Mucosa of rectum (tissue), 2 donors: ENCODE results near the gene ENO2.
A peak's percentile ranks its signal among the peaks of the same experiment; 100 is the strongest.

ENCODE experiments used
- H3K27ac ChIP-seq, 2 donors: one replicate each; pipeline ENCODE4 v1.7.0; 2013; ENCODE audit warnings: inconsistent platforms in 2 of 2, low read depth in 2 of 2, low read length in 2 of 2
- H3K27me3 ChIP-seq, 2 donors: one replicate each; pipeline ENCODE4 v1.7.0; 2013; ENCODE audit warnings: low read length in 2 of 2; ENCODE audit not compliant: control insufficient read depth in 2 of 2, insufficient read depth in 2 of 2
- H3K36me3 ChIP-seq, 2 donors: one replicate each; pipeline ENCODE4 v1.7.0; 2013; ENCODE audit warnings: low read length in 2 of 2; ENCODE audit not compliant: control insufficient read depth in 2 of 2, insufficient read depth in 2 of 2
- H3K4me1 ChIP-seq, 2 donors: one replicate each; pipeline ENCODE4 v1.7.0; 2013; ENCODE audit warnings: low read length in 2 of 2, mild to moderate bottlenecking in 1 of 2; ENCODE audit not compliant: control insufficient read depth in 2 of 2, insufficient read depth in 2 of 2
- H3K4me3 ChIP-seq, 2 donors: one replicate each; pipeline ENCODE4 v1.7.0; 2013; ENCODE audit warnings: low read length in 2 of 2
- H3K9ac ChIP-seq, 2 donors: one replicate each; pipeline ENCODE4 v1.7.0; 2013; ENCODE audit warnings: low read length in 2 of 2, low read depth in 1 of 2, mild to moderate bottlenecking in 1 of 2
- H3K9me3 ChIP-seq, 2 donors: one replicate each; pipeline ENCODE4 v1.7.0; 2013; ENCODE audit warnings: low read length in 2 of 2; ENCODE audit not compliant: control insufficient read depth in 2 of 2
- donor health status: healthy.
- donor health status: Normal muscosa, but diverticular disease.

The ENO2 gene

GRCh38 chr12:6962285-6963015, 48.1 kb downstream of the ENO2 start:
- no peaks in the 10 kb centered on the region for H3K9me3 ChIP-seq
- no peaks in the 10 kb centered on the region for H3K27me3 ChIP-seq
- H3K9ac ChIP-seq = peak overlapping the region; percentile 89 to 99
- peaks cover 63 to 65% of the 10 kb centered on the region in 2 donors for H3K4me1 ChIP-seq
- H3K4me3 ChIP-seq = peak overlapping the region; percentile 72 to 91
- peak overlapping the region; percentile 98 to 99 for H3K27ac ChIP-seq
- H3K36me3 ChIP-seq = peaks cover 19 to 27% of the 10 kb centered on the region in 2 donors

DNA sequence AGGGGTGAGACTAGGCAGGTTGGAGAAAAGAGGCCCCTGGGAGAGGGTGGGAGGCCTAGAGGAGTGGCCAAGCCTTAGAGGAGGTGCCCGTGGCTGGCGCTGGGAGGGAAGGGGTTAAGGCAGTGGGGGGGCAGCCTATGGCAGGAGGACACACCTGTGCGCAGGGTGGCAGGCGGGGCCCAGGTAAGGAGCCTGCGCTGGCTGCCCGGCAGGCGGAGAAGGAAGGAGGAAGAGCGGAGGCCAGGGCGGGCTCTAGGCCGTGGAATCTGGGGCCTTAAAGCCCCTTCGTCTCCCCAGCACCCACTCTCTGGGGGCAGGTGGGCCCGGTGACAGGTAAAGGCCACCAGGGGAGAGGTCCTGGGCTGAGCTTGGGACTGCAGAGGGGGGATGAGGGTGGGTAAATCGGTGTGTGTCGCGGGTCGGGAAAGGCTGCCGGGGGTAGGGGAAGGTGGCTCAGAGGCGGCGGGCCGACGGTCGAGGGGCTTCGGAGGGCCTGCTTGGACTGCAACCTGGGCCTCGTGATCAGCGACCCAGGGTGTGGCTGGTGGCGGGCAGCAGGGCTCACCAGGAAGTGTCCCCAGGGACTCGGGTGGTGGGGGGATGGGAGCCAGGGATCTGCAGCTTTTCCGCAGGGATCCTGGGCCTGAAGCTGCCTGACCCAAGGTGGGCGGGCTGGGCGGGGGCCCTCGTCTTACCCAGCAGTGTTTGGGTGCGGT, 48.8 kb downstream of the ENO2 start:
- Histone ChIP-seq H3K9ac (peak overlapping the region; percentile 89 to 99), H3K4me3 (peak overlapping the region; percentile 72 to 91), H3K4me1 (peaks cover 61 to 63% of the 10 kb centered on the region in 2 donors), H3K27me3 (no peaks in the 10 kb centered on the region), H3K36me3 (peaks cover 26 to 29% of the 10 kb centered on the region in 2 donors), H3K27ac (peak overlapping the region; percentile 98 to 99), H3K9me3 (no peaks in the 10 kb centered on the region)

- Histone ChIP-seq H3K4me3 (peak overlapping the region; percentile 72 to 91), H3K27me3 (no peaks in the 10 kb centered on the region), H3K9me3 (no peaks in the 10 kb centered on the region), H3K27ac (peak overlapping the region; percentile 98 to 99), H3K9ac (peak overlapping the region; percentile 86 to 99), H3K4me1 (peaks cover 64 to 65% of the 10 kb centered on the region in 2 donors), H3K36me3 (peaks cover 33 to 34% of the 10 kb centered on the region in 2 donors)
Measured at GRCh38 chr12:6963791-6964413, 49.5 kb downstream of the ENO2 start.

- Histone ChIP-seq H3K27ac (peak overlapping the region; percentile 98 to 99), H3K36me3 (peaks cover 35% of the 10 kb centered on the region in 2 donors), H3K4me3 (peak overlapping the region; percentile 72 to 91), H3K27me3 (no peaks in the 10 kb centered on the region), H3K9me3 (no peaks in the 10 kb centered on the region), H3K9ac (peak overlapping the region; percentile 86 to 99), H3K4me1 (peaks cover 68% of the 10 kb centered on the region in 2 donors)
Measured at GRCh38 chr12:6964605-6965025, 50.2 kb downstream of the ENO2 start.

- Histone ChIP-seq H3K36me3 (peaks cover 35% of the 10 kb centered on the region in 2 donors), H3K9me3 (no peaks in the 10 kb centered on the region), H3K27ac (peak overlapping the region; percentile 98 to 99), H3K4me1 (peaks cover 63 to 68% of the 10 kb centered on the region in 2 donors), H3K4me3 (peak overlapping the region; percentile 72 to 91), H3K9ac (peak overlapping the region; percentile 86 to 99), H3K27me3 (no peaks in the 10 kb centered on the region)
Measured at GRCh38 chr12:6965026-6965661, 50.8 kb downstream of the ENO2 start.

GRCh38 chr12:6965714-6966113, 51.3 kb downstream of the ENO2 start:
- Histone ChIP-seq H3K4me3 (peak overlapping the region in 1 of 2 donors; percentile 47), H3K4me1 (peaks cover 57 to 63% of the 10 kb centered on the region in 2 donors), H3K27me3 (no peaks in the 10 kb centered on the region), H3K9ac (peak overlapping the region; percentile 33 to 99), H3K27ac (peak overlapping the region; percentile 85 to 98), H3K36me3 (peaks cover 35% of the 10 kb centered on the region in 2 donors), H3K9me3 (no peaks in the 10 kb centered on the region)

GRCh38 chr12:6966351-6966750, 52.0 kb downstream of the ENO2 start:
- no peak overlapping the region for H3K4me3 ChIP-seq
- no peaks in the 10 kb centered on the region for H3K27me3 ChIP-seq
- H3K9ac ChIP-seq = no peak overlapping the region
- peaks cover 35% of the 10 kb centered on the region in 2 donors for H3K36me3 ChIP-seq
- peaks cover 52 to 58% of the 10 kb centered on the region in 2 donors for H3K4me1 ChIP-seq
- peak overlapping the region in 1 of 2 donors; percentile 26 for H3K27ac ChIP-seq
- H3K9me3 ChIP-seq = no peaks in the 10 kb centered on the region

DNA sequence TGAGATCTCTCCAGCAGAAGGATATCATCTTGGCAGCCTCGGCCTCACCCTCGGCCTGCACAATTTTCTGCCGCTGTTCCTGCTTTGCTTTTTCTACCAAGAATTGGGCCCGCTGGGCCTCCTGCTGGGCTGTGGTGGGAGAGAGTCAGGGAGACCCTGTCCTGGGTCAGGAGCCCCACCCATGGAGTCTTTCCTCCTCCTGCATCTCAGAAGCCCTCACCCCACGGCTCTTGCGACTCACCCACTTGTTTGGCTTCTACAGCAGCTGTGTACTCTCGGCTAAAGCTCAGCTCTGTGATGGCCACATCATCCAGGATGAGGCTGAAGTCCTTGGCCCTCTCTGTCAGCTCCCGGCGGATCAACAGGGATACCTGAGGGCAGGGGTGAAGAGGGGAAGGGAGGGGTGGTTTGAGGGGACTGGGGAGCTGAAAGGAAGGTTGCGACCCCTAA, 53.3 kb downstream of the ENO2 start:
- peaks cover 35% of the 10 kb centered on the region in 2 donors for H3K36me3 ChIP-seq
- no peak overlapping the region for H3K9ac ChIP-seq
- peaks cover 44 to 51% of the 10 kb centered on the region in 2 donors for H3K4me1 ChIP-seq
- no peaks in the 10 kb centered on the region for H3K27me3 ChIP-seq
- no peak overlapping the region for H3K4me3 ChIP-seq
- no peaks in the 10 kb centered on the region for H3K9me3 ChIP-seq
- peak overlapping the region in 1 of 2 donors; percentile 20 for H3K27ac ChIP-seq

DNA sequence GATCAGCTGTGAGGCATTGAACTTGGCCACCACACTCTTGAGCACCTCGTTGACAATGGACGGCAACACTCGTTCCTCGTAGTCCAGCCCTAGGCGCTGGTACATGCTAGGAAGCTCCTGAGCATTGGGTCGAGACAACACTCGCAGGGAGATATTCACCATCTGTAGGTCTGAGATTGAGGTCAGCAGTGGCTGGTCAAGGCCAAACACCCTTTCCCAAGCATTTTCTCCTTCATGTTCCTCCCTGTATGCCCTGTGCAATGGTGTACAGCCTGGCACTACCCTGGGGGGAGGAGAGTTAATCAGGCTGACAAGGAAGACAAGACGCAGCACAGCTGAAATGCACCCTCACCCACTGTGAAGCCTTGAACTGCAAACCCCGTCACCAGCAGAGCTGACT, 54.0 kb downstream of the ENO2 start:
- H3K27ac ChIP-seq = peak overlapping the region in 1 of 2 donors; percentile 44
- H3K9ac ChIP-seq = no peak overlapping the region

More for the DNA sequence above, 54.0 kb downstream of the ENO2 start:
- H3K4me3 ChIP-seq = peak overlapping the region in 1 of 2 donors; percentile 1
- peaks cover 44 to 48% of the 10 kb centered on the region in 2 donors for H3K4me1 ChIP-seq
- no peaks in the 10 kb centered on the region for H3K9me3 ChIP-seq
- H3K27me3 ChIP-seq = no peaks in the 10 kb centered on the region
- H3K36me3 ChIP-seq = peaks cover 35% of the 10 kb centered on the region in 2 donors
